Fibroblast of skin of scalp (primary cell): ENCODE results near the gene ATAD3B.
"Not testable (repeated sequence)": the region's sequence is repeated elsewhere in the genome, so short reads cannot be mapped to it uniquely, and the experiment has no call there.

Experiments used
- DNase-seq: peaks from one replicate; pipeline ENCODE4 v3.0.0-alpha.2; 2013

The ATAD3B gene

GRCh38 chr1:1432951-1433803 lies 38.4 kb upstream of the ATAD3B start:
- no peak for DNase-seq

GRCh38 chr1:1433804-1434130 lies 37.8 kb upstream of the ATAD3B start:
- peak; percentile 63 for DNase-seq

DNA sequence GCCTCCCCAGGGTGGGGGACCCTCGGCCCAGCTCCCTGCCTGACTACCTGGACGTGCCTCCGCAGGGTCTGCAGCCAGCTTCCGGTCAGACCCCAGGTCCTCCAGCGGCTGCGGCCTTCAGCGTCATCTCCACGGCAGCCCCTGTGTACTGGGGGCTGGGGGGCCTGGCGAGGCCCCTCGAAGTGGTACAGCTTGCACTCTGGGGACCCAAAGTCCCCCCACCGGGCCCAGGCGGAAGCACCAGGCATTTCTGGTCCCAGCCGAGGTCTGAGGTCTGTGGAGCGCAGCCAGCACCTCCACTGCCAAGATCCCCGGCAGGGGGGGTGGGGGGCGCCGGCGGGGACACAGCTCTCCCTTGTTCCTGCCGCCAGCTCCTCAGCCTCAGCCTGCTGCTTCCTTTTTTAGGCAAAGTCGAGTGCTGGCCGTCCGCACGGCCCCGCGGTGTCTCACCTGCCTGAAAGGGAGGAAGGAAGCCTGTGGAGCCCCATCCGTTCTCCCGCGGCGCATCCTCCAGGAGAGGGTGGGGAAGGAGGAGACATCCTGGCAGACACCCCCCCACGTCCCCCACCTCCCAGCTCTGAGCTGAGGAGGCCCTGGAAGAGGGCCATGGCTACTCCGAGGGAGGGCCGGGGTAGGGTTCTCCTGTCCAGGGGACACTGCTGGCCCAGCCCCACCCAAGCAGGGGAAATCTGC lies 37.3 kb upstream of the ATAD3B start:
- peak; percentile 46 for DNase-seq

- no peak for DNase-seq
Measured at GRCh38 chr1:1434824-1435105, 36.8 kb upstream of the ATAD3B start.

DNA sequence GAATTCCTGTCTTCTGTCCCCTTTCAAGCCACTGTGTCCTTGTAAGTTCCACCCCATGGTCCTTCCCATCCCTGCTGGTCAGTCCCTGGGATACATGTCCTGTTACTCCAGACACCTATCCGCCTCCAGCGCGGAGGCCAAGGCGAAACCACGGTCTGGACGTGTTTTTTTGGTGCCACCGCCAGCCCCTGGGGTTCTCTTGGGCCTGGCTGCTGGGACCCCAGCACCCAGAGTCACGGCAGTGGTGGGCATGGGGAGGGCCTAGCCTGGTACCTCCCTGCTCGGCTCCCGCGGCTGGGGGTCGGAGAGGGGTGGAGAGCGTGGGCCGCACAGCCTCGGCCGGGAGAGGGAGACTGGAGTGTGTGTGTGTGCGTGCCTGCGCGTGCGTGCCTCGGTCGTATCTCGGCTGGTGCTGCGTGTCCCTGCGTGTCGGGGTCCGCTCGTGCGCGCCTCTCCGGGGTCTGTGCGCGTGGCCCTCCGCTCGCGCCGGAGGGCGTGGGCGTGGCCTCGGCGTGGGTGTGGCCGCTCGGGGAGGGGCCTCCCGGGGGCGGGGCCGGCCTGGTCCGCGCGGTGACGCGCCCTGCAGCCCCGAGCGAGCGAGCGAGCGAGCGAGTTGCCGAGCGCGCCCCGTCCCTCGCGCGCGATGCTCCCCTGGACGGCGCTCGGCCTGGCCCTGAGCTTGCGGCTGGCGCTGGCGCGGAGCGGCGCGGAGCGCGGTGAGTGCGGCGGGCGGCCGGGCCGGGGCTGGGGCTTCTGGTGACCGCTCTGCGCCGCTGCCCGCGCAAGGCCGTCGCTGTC lies 36.3 kb upstream of the ATAD3B start, which contains the start of gene VWA1:
Gene VWA1 (plus strand): TSS at position 585 of the 798 bp plus-strand sequence. CDS start 59 bp downstream, at position 644.
- peak; percentile 70 for DNase-seq

DNA sequence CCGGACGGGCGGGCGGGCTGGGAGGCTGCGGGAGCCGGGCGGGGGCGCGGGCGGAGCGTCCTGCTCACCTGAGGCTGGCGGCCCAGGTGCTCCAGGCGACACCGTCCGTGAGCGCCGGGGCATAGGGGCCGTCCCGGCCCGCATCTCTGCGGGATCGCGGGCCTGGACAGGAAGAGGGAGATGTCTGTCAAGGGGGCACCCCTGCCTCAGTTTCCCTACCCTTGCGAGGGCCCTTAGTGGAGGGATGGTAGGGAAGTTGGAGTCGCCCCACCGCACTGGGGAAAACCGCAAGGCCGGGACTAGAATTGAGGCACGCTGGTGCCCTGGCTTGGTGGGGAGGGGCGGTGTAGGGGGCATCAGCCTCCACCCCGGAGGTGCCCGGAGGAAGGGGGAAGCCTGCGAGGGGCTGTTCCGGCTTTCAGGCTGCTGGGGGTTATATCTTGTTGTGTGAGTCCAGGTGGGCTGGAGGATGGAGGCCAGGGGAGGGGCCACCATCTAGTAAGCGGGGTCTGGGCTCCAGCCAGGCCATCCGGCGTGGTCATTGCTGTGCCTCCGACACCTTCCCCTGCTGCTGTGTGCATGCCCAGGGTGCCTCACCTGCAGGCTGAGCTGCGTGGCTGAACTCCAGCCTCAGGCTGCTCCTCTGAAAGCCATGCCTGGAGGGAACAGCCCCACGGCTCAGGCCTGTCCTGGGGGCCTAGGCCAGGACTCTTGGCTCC lies 35.5 kb upstream of the ATAD3B start:
- DNase-seq = no peak

GRCh38 chr1:1436630-1437032 lies 34.9 kb upstream of the ATAD3B start:
- DNase-seq = no peak

DNA sequence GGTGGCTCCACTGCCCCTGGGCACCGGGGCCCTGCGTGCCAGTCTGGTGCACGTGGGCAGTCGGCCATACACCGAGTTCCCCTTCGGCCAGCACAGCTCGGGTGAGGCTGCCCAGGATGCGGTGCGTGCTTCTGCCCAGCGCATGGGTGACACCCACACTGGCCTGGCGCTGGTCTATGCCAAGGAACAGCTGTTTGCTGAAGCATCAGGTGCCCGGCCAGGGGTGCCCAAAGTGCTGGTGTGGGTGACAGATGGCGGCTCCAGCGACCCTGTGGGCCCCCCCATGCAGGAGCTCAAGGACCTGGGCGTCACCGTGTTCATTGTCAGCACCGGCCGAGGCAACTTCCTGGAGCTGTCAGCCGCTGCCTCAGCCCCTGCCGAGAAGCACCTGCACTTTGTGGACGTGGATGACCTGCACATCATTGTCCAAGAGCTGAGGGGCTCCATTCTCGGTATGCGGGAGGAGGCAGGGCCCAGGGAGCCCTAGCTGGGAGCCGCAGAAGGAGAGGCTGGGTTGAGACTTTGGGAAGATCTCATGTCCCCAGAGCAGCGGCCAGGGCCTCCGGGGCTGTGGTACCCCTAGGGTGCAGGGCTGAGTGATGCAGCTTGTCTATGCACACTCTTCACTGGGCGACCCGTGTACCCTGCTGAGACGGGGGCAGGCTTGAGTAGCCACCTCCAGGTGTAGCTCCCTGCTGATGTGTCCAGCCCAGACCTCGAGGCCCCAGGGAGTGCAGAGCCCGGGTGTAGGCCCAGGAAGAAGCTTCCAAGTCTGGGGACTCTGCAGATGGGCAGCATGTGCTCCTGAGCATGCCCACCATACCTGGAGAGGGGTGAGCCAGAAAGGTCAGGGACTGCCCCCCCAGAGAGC lies 34.3 kb upstream of the ATAD3B start:
- DNase-seq = no peak

- no peak for DNase-seq
Measured at GRCh38 chr1:1437904-1438376, 33.6 kb upstream of the ATAD3B start.

DNA sequence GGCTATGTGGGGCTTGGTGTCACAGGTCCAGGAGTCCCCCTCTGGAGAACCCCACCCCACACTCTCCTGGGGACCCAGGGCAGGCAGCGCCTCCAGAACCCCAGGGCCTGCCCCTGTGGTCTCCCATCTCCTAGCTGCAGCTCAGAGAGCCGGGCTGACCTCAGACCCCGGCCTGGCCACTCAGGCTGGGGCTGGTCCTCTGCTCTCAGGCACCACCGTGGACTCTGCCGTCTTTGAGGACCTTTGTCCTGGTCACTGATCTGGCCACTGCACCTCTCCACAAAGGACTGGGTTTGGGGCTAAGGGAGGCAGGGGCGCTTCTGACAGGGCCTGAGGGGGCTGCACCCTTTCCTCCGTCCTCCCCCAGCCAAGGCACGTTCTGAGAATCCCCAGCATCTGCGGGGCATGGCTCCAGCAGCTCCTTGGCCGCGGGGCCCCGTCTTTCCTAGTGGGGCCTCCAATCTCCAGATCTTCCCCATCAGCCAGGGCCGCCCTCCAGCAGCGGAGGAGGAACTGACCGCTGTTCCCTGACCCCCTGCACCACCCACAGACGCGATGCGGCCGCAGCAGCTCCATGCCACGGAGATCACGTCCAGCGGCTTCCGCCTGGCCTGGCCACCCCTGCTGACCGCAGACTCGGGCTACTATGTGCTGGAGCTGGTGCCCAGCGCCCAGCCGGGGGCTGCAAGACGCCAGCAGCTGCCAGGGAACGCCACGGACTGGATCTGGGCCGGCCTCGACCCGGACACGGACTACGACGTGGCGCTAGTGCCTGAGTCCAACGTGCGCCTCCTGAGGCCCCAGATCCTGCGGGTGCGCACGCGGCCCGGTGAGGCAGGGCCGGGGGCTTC lies 32.8 kb upstream of the ATAD3B start:
- DNase-seq = no peak

GRCh38 chr1:1439546-1440261 lies 31.9 kb upstream of the ATAD3B start:
- DNase-seq = no peak

- no peak for DNase-seq
Measured at GRCh38 chr1:1440262-1441001, 31.1 kb upstream of the ATAD3B start.

- peak; percentile 39 for DNase-seq
Measured at GRCh38 chr1:1441002-1441888, 30.3 kb upstream of the ATAD3B start.

- DNase-seq = no peak
Measured at GRCh38 chr1:1442069-1442770, 29.3 kb upstream of the ATAD3B start.

DNA sequence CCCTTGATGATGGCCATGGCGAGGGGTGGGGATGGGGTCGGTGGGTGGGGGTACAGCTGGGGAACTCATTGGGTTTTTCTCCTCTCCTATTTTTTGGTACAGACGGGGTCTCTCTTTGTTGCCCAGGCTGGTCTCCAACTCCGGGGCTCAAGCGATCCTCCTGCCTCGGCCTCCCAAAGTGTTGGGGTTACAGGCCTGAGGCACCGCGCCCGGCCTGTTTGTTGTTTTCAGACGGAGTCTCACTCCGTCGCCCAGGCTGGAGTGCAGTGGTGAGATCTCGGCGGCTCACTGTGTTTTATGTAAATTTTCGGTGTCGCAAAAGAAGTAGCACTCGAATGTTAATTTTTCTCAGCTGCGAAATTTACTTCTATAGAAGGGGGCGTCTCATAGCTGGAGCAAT lies 24.9 kb upstream of the ATAD3B start:
- not testable (repeated sequence) for DNase-seq

- DNase-seq = no peak
Measured at GRCh38 chr1:1449099-1449739, 22.3 kb upstream of the ATAD3B start, which contains the start of gene ATAD3C. Gene ATAD3C, plus strand, starts transcription at chr1:1449689. Its CDS starts 995 bp downstream, at chr1:1450684.

GRCh38 chr1:1450616-1451015 lies 20.9 kb upstream of the ATAD3B start:
- not testable (repeated sequence) for DNase-seq
